Measurements from ENCODE around the gene MMD2.

DNA sequence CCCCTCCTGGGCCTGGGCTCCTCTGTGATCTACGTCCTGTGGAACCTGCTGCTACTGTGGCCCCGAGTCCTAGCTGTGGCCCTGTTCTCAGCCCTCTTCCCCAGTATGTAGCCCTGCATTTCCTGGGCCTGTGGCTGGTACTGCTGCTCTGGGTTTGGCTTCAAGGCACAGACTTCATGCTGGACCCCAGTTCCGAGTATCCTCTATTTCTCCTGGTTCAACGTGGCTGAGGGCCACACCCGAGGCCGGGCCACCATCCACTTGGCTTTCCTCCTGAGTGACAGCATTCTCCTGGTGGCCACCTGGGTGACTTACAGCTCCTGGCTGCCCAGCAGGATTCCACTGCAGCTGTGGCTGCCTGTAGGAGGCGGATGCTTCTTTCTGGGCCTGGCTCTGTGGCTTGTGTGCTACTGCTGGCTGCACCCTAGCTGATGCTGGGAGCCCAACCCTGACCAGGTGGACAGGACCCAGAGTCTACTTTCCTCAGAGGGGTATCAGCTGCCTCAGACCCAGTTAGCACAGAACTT lies 37.8 kb upstream of the MMD2 start:
- TF ChIP-seq, protein P1, sequence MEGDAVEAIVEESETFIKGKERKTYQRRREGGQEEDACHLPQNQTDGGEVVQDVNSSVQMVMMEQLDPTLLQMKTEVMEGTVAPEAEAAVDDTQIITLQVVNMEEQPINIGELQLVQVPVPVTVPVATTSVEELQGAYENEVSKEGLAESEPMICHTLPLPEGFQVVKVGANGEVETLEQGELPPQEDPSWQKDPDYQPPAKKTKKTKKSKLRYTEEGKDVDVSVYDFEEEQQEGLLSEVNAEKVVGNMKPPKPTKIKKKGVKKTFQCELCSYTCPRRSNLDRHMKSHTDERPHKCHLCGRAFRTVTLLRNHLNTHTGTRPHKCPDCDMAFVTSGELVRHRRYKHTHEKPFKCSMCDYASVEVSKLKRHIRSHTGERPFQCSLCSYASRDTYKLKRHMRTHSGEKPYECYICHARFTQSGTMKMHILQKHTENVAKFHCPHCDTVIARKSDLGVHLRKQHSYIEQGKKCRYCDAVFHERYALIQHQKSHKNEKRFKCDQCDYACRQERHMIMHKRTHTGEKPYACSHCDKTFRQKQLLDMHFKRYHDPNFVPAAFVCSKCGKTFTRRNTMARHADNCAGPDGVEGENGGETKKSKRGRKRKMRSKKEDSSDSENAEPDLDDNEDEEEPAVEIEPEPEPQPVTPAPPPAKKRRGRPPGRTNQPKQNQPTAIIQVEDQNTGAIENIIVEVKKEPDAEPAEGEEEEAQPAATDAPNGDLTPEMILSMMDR (IDR thresholded peaks at IDR 0.05; ENCODE audit: control extremely low read depth in 1 of 3, insufficient read depth in 1 of 3, low read depth in 1 of 3, low read length in 3 of 3): peak; percentile 20 to 38 (median 38)
- no peak for TF ChIP-seq EP300 (IDR thresholded peaks at IDR 0.05; ENCODE audit: borderline replicate concordance in 1 of 2, low read depth in 2 of 2, low read length in 2 of 2)

Measured in H1 (cell line).